IMR-90 (cell line): ENCODE results near the gene NR1I3. TPM values are rescaled to one million over a fixed set of nuclear protein-coding genes. Genes with fewer than 3 reads are reported as not detected.

ENCODE experiments used
- ATAC-seq: fragments of 200-7000 bp; cut with Tn5 transposase; 2 replicates; pipeline ENCODE4 v1.9.1; 2020; ENCODE audit warnings: low read depth, mild to moderate bottlenecking, moderate library complexity
- BruUV-seq: library from RNA; stranded (reverse); fragments of 400-500 nt; replicated peaks from 2 replicates; lab custom pipeline; 2021; lab: Mats Ljungman, UMichigan
- CTCF ChIA-PET: fragments of 300-600 bp; formaldehyde crosslinking; extraction: SDS; loops from one replicate; lab custom pipeline; 2021; ENCODE audit warnings: antibody characterized with exemption; lab: Yijun Ruan, JAX
- POLR2A ChIA-PET: fragments of 300-600 bp; sonication (Branson Sonifier 250); formaldehyde crosslinking; loops from one replicate; lab custom pipeline; 2022; ENCODE audit warnings: antibody characterized with exemption; ENCODE audit not compliant: unreplicated experiment; lab: Charles Lee
- DNase-seq: peaks from one replicate; pipeline ENCODE4 v3.0.0; 2013
- H2AFZ ChIP-seq: replicated peaks from 2 replicates; pipeline ENCODE3; 2013; ENCODE audit warnings: low read length, mild to moderate bottlenecking; ENCODE audit not compliant: poor library complexity
- H2AK5ac ChIP-seq: 2 replicates; pipeline ENCODE4 v1.6.1; 2013; ENCODE audit warnings: low read depth, low read length, inconsistent platforms
- H2AK9ac ChIP-seq: replicated peaks from 2 replicates; pipeline ENCODE3; 2013; ENCODE audit warnings: mild to moderate bottlenecking, low read depth, low read length, moderate library complexity; ENCODE audit not compliant: poor library complexity
- H2BK120ac ChIP-seq: 2 replicates; pipeline ENCODE4 v1.6.1; 2013; ENCODE audit warnings: low read depth, low read length, inconsistent platforms
- H2BK15ac ChIP-seq: 3 replicates; pipeline ENCODE4 v1.6.1; 2013; ENCODE audit warnings: low read depth, low read length, inconsistent platforms
- H2BK20ac ChIP-seq: 2 replicates; pipeline ENCODE4 v1.6.1; 2013; ENCODE audit warnings: low read depth, mild to moderate bottlenecking, inconsistent platforms, low read length, moderate library complexity
- H2BK5ac ChIP-seq: 2 replicates; pipeline ENCODE4 v1.6.1; 2013; ENCODE audit warnings: mild to moderate bottlenecking, low read depth, low read length, inconsistent platforms; ENCODE audit not compliant: poor library complexity, severe bottlenecking
- H3K14ac ChIP-seq: replicated peaks from 2 replicates; pipeline ENCODE4 v1.6.1; 2013; ENCODE audit warnings: low read depth, low read length, inconsistent platforms
- H3K18ac ChIP-seq: 2 replicates; pipeline ENCODE4 v1.6.1; 2013; ENCODE audit warnings: low read depth, low read length, control low read depth
- H3K23ac ChIP-seq: 2 replicates; pipeline ENCODE4 v1.6.1; 2013; ENCODE audit warnings: low read depth, low read length, inconsistent platforms
- H3K27ac ChIP-seq: 2 replicates; pipeline ENCODE4 v1.5.1; 2013; ENCODE audit warnings: mild to moderate bottlenecking, control low read depth, low read length; ENCODE audit not compliant: insufficient read depth
- H3K27me3 ChIP-seq: 2 replicates; pipeline ENCODE4 v1.6.1; 2013; ENCODE audit warnings: low read length; ENCODE audit not compliant: control insufficient read depth, insufficient read depth
- H3K36me3 ChIP-seq: 2 replicates; pipeline ENCODE4 v1.6.1; 2013; ENCODE audit warnings: low read length, mixed read lengths; ENCODE audit not compliant: control insufficient read depth, insufficient read depth
- H3K4ac ChIP-seq: 2 replicates; pipeline ENCODE4 v1.6.1; 2013; ENCODE audit warnings: low read depth, low read length, inconsistent platforms
- H3K4me1 ChIP-seq: 2 replicates; pipeline ENCODE4 v1.6.1; 2013; ENCODE audit warnings: low read length, mixed read lengths; ENCODE audit not compliant: control insufficient read depth, insufficient read depth
- H3K4me2 ChIP-seq: 2 replicates; pipeline ENCODE4 v1.6.1; 2013; ENCODE audit warnings: low read depth, mild to moderate bottlenecking, control low read depth, low read length, moderate library complexity
- H3K4me3 ChIP-seq: 2 replicates; pipeline ENCODE4 v1.5.1; 2013; ENCODE audit warnings: low read depth, mild to moderate bottlenecking, control low read depth, low read length, moderate library complexity; ENCODE audit not compliant: insufficient read depth
- H3K56ac ChIP-seq: 2 replicates; pipeline ENCODE4 v1.6.1; 2013; ENCODE audit warnings: low read length, inconsistent platforms; ENCODE audit not compliant: insufficient read depth; ENCODE audit errors: extremely low read depth
- H3K79me1 ChIP-seq, 2 experiments: 2 replicates each; pipeline ENCODE4 v1.6.1; 2013; ENCODE audit warnings: low read length in 2 of 2, inconsistent platforms in 1 of 2, low read depth in 1 of 2
- H3K9ac ChIP-seq: 2 replicates; pipeline ENCODE4 v1.6.1; 2013; ENCODE audit warnings: low read depth, low read length, control low read depth
- H3K9me1 ChIP-seq: 2 replicates; pipeline ENCODE4 v1.6.1; 2013; ENCODE audit warnings: low read length, inconsistent platforms; ENCODE audit not compliant: insufficient read depth
- H3K9me3 ChIP-seq: 2 replicates; pipeline ENCODE4 v1.6.1; 2013; ENCODE audit warnings: low read length; ENCODE audit not compliant: control insufficient read depth, insufficient read depth
- H4K20me1 ChIP-seq: 2 replicates; pipeline ENCODE4 v1.6.1; 2013; ENCODE audit warnings: low read length, inconsistent platforms; ENCODE audit not compliant: insufficient read depth
- H4K5ac ChIP-seq: 2 replicates; pipeline ENCODE4 v1.6.1; 2013; ENCODE audit warnings: mild to moderate bottlenecking, low read depth, low read length, control low read depth
- H4K8ac ChIP-seq, 2 experiments: 2 replicates each; pipeline ENCODE4 v1.6.1; 2013; ENCODE audit warnings: low read depth in 2 of 2, low read length in 2 of 2, control low read depth in 1 of 2, inconsistent platforms in 1 of 2
- H4K91ac ChIP-seq: 2 replicates; pipeline ENCODE4 v1.6.1; 2013; ENCODE audit warnings: low read depth, low read length, inconsistent platforms; ENCODE audit not compliant: insufficient read depth
- NFE2L2 ChIP-seq: fragments of 150-350 bp; IDR thresholded peaks from 2 replicates; pipeline ENCODE4 v1.6.1; 2016; ENCODE audit warnings: low read depth, mild to moderate bottlenecking, low read length
- POLR2A ChIP-seq: IDR thresholded peaks from 2 replicates; pipeline ENCODE4 v1.6.1; 2012; ENCODE audit warnings: mild to moderate bottlenecking, low read depth, low read length
- SMC3 ChIP-seq: fragments of 150-350 bp; IDR thresholded peaks from 2 replicates; pipeline ENCODE4 v1.6.1; 2016; ENCODE audit warnings: low read depth, mild to moderate bottlenecking, antibody characterized with exemption, low read length, moderate library complexity
- WGBS, 2 experiments: methylation state at CpG; one replicate each; pipeline versions ENCODE4 v1.1.5 to v1.1.7; 2013; ENCODE audit warnings: missing lambda C conversion rate in 2 of 2; ENCODE audit not compliant: insufficient read length in 1 of 2; ENCODE audit errors: extremely low coverage in 2 of 2; 5-methylcytosine and 5-hydroxymethylcytosine counted together
- dilution Hi-C: fragments of 300-500 bp; cut with HindIII; formaldehyde crosslinking; loops from one replicate; pipeline ENCODE4 v1.14.3; 2018; ENCODE audit warnings: low sequenced_read_pairs; ENCODE audit not compliant: unreplicated experiment
- in situ Hi-C: fragments of 300-500 bp; cut with MboI; formaldehyde crosslinking; loops from 3 replicates; pipeline ENCODE4 v1.14.3; 2019; ENCODE audit warnings: low sequenced_read_pairs, inconsistent platforms, mixed read lengths
- intact Hi-C: fragments of 100-400 bp; cut with micrococcal nuclease; formaldehyde crosslinking; loops from 2 replicates; pipeline ENCODE4 v1.10.0; 2022
- polyA plus RNA-seq, 3 experiments: library from polyadenylated mRNA; depleted of rRNA; stranded (reverse); fragments of >200 nt; gene quantifications; 2 replicates each; pipeline ENCODE4 v1.2.3, GENCODE V29; 2012; ENCODE audit warnings: low replicate concordance in 1 of 3
- total RNA-seq: library from RNA; depleted of rRNA; stranded (reverse); fragments of >200 nt; gene quantifications from 2 replicates; pipeline ENCODE4 v1.2.3, GENCODE V29; 2012

NR1I3 gene
- total and polyA plus RNA-seq, 2 of the 4 experiments (the other 2 are of a cell fraction) = not detected

- Histone ChIP-seq H4K5ac (no peak overlapping the region), H4K8ac (no peak overlapping the region), H3K56ac (no peak overlapping the region), H3K23ac (no peak overlapping the region), H2BK5ac (no peak overlapping the region), H3K4me1 (peaks cover 21% of the 10 kb centered on the region), H2AK9ac (no peak overlapping the region), H3K4me2 (no peak overlapping the region), H2BK15ac (no peak overlapping the region), H3K27ac (no peak overlapping the region), H3K4me3 (no peak overlapping the region), H4K20me1 (no peaks in the 10 kb centered on the region), H3K9me1 (peaks cover 12% of the 10 kb centered on the region; the same call in 1 of the 2 replicates), H3K9me3 (no peaks in the 10 kb centered on the region), H3K36me3 (no peaks in the 10 kb centered on the region), H4K91ac (no peak overlapping the region), H3K14ac (no peak overlapping the region), H3K4ac (no peak overlapping the region), H2BK20ac (no peak overlapping the region), H3K9ac (no peak overlapping the region), H2AFZ (no peak overlapping the region), H3K27me3 (no peaks in the 10 kb centered on the region), H3K79me1 (no peaks in the 10 kb centered on the region; a peak in 1 of 4 replicates), H2BK120ac (no peak overlapping the region), H2AK5ac (no peak overlapping the region), H3K18ac (no peak overlapping the region)
- TF ChIP-seq POLR2A (no peak), SMC3 (no peak), NFE2L2 (no peak)
- dilution Hi-C loops = no loop called here
- DNase-seq (no peak), ATAC-seq (no peak)
- ChIA-PET CTCF (no interaction called here), POLR2A (no interaction called here)
- in situ Hi-C loops = no loop called here
- BruUV-seq = no TSS peak
- intact Hi-C loops = no loop called here
- WGBS, 2 experiments = 50% methylated on average over 1 of the region's 4 CpGs; no CpG with 5 or more reads in 1 of the 2 experiments
Observed at GRCh38 chr1:161195171-161195570, 42.8 kb downstream of the NR1I3 start.
